NCI-H146 (cell line): ENCODE measurements around the gene GIPC3.

Experiments
- DNase-seq: peaks from one replicate; lab custom pipeline; 2025; lab: John Stamatoyannopoulos, UW

Gene GIPC3

DNA sequence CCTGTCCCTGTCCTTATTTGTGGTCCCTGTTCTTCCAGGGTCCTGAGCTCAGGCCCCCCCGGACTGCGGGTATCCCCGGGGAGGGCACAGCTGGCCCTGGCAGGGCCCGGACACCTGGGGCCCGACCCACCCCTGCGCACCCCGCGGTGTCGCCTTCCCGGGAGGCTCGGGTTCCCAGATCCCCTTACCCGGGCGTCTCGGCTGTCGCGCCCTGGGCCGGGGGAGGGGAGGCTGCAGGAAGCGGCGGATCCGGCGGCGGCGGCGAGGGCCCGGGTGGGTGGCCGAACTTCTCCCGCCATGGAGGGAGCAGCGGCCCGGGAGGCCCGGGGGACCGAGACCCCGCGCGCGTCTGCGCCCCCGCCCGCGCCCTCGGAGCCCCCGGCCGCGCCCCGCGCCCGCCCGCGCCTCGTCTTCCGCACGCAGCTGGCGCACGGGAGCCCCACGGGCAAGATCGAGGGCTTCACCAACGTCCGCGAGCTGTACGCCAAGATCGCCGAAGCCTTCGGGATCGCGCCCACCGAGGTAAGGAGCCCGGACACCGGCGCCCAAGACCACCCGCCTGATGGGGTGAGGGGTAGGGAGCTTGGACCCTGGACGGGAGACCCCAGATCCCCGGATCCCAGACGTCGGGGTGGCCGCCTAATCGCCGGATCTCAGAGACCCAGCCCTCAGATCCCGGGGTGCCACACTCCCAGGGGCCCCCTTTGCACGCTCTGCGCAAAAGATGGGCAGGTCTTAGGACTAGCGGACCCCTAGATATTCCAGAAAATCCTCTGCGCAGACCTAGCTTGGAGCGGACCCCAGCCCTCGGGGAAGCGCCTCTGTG, at the start of gene GIPC3:
Gene GIPC3, plus strand, starts transcription at position 178 of the 826 bp plus-strand sequence. Its CDS starts 120 bp downstream, at position 298.
- peak; percentile 20 for DNase-seq

DNA sequence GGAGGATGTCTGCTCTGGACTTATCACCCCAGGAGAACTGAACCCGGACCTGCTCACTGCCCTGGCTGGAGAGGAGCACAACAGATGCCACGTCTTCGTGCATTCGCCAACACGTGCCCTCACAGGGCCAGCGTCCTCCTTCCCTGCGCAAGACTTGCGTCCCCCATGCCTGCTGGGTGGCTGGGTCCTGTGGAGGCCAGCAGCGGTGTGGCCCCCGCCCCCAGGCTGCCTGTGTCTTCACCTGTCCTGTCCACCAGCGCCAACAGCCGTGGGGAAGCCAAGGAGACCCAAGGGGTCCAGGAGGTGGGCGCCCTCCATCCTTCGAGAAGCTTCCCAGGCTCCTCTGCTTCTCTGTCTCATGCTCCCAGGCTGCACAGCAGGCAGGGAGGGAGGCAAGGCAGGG, 49.7 kb upstream of the GIPC3 start:
- no peak for DNase-seq

GRCh38 chr19:3535981-3536380, 49.3 kb upstream of the GIPC3 start:
- no peak for DNase-seq

GRCh38 chr19:3536429-3537100, 48.7 kb upstream of the GIPC3 start:
- no peak for DNase-seq

- DNase-seq = no peak
Measured at GRCh38 chr19:3537101-3537437, 48.2 kb upstream of the GIPC3 start.

GRCh38 chr19:3537438-3538240, 47.6 kb upstream of the GIPC3 start:
- no peak for DNase-seq

DNA sequence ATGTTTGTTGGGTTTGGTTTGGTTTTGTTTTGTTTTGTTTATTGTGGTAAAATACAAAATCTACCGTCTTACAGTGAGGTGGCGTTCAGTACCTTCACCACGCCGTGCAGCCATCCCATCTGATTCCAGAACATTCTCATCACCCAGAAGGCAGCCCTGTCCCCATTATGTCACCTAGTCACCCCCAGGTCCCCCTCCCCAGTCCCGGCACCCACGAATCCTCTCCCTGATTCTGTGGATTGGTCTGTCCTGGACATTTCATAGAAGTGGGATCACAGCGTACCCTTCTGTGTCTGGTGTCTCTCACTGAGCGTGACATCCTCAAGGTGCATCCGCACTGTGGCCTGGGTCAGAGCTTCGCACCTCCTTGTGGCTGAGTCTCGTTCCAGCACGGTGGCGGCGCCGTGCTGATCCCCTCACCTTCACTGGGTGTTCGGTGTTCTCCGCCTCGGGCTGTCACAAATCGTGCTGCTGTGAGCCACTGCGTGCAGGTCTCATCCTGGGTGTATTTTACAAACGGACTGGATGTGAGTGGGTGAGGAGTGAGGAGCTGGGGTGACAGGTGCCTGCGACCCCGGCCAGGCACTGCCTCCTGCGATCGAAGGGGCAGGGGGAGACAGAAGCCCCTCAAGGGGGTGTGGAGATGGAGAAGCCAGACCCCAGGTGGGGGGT, 46.9 kb upstream of the GIPC3 start:
- no peak for DNase-seq

- DNase-seq = no peak
Measured at GRCh38 chr19:3538965-3539755, 46.1 kb upstream of the GIPC3 start, which contains the start of gene TEKTIP1. TEKTIP1 (plus strand) TSS chr19:3539174; CDS start chr19:3539178, 4 bp downstream.

DNA sequence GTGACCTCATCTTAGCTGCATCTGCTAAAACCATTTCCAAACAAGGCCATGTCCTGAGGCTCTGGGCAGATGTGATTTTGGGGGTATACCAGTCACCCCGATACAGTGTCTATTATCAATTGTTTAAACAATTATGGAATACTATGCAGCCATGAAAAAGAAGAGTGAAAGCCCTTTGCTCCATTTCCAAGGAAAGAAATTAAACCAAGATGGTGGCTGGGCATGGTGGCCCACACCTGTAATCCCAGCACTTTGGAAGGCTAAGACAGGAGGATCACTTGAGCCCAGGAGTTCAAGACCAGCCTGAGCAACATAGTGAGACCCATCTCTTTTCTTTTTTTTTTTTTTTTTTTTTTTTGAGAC, 45.5 kb upstream of the GIPC3 start:
- DNase-seq = no peak

- no peak for DNase-seq
Measured at GRCh38 chr19:3543150-3544057, 41.9 kb upstream of the GIPC3 start.

- DNase-seq = no peak
Measured at GRCh38 chr19:3544058-3544376, 41.3 kb upstream of the GIPC3 start.

DNA sequence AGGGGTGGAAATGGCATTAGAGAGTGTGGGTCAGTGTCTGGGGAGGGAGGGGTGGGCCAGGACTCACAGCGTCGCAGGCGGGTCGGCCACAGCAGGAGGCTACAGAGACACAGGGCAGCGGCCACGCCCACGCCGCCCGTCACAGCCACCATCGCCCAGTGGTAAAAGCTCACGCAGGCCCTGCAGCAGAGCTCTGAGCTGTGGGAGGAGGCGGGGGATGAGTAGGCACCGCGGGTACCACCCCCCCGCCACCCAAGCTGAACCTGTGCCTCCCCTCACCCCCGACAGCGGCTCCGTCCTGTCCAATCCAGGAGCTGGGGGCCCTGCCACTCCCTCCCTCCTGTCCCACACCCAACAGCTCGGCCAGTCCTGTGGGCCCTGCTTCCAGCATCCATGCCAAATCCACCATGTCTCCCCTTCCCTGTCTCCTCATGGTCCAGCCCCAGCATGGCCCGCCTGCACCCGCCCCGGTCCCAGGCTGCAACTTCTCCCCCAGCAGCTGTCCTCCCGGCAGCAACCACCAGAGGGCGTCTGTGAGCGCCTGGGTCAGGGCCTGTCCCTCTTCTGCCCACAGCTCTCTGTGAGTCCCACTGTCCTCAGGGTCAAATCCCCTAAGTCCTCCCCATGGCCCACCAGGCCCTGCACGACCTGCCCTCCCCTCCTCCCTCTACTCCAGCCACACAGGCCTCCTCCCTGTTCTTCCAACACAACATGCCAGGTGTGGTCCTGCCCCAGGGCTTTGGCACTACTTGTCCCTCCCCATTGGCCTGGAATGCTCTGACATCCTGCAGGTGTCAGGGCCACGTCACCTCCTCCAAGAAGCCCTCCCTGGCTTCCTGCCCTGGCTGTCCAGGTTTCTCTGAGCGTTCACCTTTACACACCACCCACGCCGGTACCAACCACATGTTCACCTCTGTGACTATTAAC, 40.3 kb upstream of the GIPC3 start:
- peak; percentile 19 for DNase-seq

GRCh38 chr19:3545669-3546034, 39.6 kb upstream of the GIPC3 start:
- DNase-seq = no peak

DNA sequence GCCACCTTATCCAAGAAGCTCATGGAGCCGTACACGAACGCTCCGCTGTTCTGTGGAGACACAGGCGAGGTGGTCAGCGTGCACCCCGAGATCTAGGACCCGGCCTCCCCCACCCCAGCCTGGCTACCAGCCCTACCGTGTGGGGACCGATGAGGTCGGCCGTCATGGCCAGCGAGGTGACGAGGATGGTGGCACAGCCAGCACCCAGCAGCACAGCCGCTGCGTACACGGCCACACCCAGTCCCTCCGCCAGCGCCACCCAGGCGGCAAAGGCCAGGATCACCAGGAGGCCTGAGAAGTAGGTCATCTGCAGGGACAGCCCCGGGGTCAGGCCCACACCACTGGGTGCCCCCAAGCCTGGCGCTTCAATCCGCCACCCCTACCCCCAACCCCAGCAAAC, 39.2 kb upstream of the GIPC3 start:
- no peak for DNase-seq

GRCh38 chr19:3547301-3547731, 38.0 kb upstream of the GIPC3 start:
- no peak for DNase-seq

DNA sequence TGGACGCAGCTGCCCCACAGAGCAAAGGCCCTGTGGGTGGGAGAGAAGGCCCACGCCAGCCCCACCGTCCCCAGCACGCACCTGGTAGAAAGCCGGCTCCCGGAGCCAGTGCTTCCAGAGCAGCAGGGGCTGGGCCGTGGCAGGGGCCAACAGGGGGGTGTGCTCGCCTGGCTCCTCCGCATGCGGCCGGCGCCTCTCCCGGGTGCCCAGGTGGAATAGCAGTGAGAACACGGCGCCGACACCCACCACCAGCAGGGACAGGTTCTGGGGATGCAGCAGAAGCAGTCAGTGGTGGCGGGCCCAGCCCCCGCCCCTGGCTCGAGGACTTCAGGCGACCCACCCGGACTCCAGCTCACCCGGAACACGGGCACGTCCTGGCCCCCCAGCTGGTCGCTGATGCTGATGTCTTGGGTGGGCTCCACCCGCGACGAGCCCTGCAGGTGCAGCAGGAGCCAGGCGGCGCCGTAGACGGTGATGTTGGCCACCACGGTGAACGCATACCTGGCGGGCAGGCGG, 37.5 kb upstream of the GIPC3 start:
- no peak for DNase-seq

DNA sequence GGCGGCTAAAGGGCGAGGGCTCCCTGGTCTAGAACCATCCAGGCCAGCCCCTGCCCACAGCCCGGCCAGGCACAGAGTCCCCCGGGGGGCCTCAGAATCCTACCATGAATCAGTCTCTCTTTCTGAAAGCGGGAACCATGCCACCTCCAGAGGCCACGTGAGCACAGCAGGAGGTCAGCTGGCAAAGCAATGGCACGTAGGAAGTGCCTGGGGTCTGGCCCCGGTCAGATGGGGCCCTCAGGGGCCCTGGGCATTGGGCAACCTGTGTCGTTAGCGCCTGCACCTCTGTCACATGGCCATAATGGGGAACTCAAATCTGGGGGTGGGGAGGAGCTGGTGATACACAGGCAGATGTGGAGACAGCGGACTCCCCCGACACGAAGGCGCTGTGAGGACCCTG, 36.7 kb upstream of the GIPC3 start:
- no peak for DNase-seq

DNA sequence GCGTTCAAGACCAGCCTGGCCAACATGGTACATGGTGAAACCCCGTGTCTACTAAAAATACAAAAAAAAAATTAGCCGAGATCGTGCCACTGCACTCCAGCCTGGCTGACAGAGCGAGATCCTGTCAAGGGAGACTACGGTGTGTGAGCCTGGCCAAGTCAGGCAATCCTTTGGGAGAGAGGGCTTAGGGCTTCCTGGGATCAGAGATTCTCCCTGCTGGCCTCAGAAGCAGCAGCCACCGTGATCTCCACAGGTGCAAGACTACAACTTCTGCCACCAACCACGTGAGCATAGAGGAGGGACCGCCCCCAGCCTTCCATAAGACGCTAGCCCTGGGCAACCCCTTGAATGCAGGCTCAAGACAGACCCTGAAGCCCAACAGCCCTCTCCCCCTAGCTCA, 35.5 kb upstream of the GIPC3 start:
- DNase-seq = no peak
